IMR-90 (cell line): Measurements from ENCODE around the gene BLVRA. TPM values are rescaled to one million over a fixed set of nuclear protein-coding genes. Genes with fewer than 3 reads are reported as not detected.

ENCODE experiments used
- ATAC-seq: fragments of 200-7000 bp; cut with Tn5 transposase; 2 replicates; pipeline ENCODE4 v1.9.1; 2020; ENCODE audit warnings: low read depth, mild to moderate bottlenecking, moderate library complexity
- BruUV-seq: library from RNA; stranded (reverse); fragments of 400-500 nt; replicated peaks from 2 replicates; lab custom pipeline; 2021; lab: Mats Ljungman, UMichigan
- CTCF ChIA-PET: fragments of 300-600 bp; formaldehyde crosslinking; extraction: SDS; loops from one replicate; lab custom pipeline; 2021; ENCODE audit warnings: antibody characterized with exemption; lab: Yijun Ruan, JAX
- POLR2A ChIA-PET: fragments of 300-600 bp; sonication (Branson Sonifier 250); formaldehyde crosslinking; loops from one replicate; lab custom pipeline; 2022; ENCODE audit warnings: antibody characterized with exemption; ENCODE audit not compliant: unreplicated experiment; lab: Charles Lee
- DNase-seq: peaks from one replicate; pipeline ENCODE4 v3.0.0; 2013
- H2AFZ ChIP-seq: replicated peaks from 2 replicates; pipeline ENCODE3; 2013; ENCODE audit warnings: low read length, mild to moderate bottlenecking; ENCODE audit not compliant: poor library complexity
- H2AK5ac ChIP-seq: 2 replicates; pipeline ENCODE4 v1.6.1; 2013; ENCODE audit warnings: low read depth, low read length, inconsistent platforms
- H2AK9ac ChIP-seq: replicated peaks from 2 replicates; pipeline ENCODE3; 2013; ENCODE audit warnings: mild to moderate bottlenecking, low read depth, low read length, moderate library complexity; ENCODE audit not compliant: poor library complexity
- H2BK120ac ChIP-seq: 2 replicates; pipeline ENCODE4 v1.6.1; 2013; ENCODE audit warnings: low read depth, low read length, inconsistent platforms
- H2BK15ac ChIP-seq: 3 replicates; pipeline ENCODE4 v1.6.1; 2013; ENCODE audit warnings: low read depth, low read length, inconsistent platforms
- H2BK20ac ChIP-seq: 2 replicates; pipeline ENCODE4 v1.6.1; 2013; ENCODE audit warnings: low read depth, mild to moderate bottlenecking, inconsistent platforms, low read length, moderate library complexity
- H2BK5ac ChIP-seq: 2 replicates; pipeline ENCODE4 v1.6.1; 2013; ENCODE audit warnings: mild to moderate bottlenecking, low read depth, low read length, inconsistent platforms; ENCODE audit not compliant: poor library complexity, severe bottlenecking
- H3K14ac ChIP-seq: replicated peaks from 2 replicates; pipeline ENCODE4 v1.6.1; 2013; ENCODE audit warnings: low read depth, low read length, inconsistent platforms
- H3K18ac ChIP-seq: 2 replicates; pipeline ENCODE4 v1.6.1; 2013; ENCODE audit warnings: low read depth, low read length, control low read depth
- H3K23ac ChIP-seq: 2 replicates; pipeline ENCODE4 v1.6.1; 2013; ENCODE audit warnings: low read depth, low read length, inconsistent platforms
- H3K27ac ChIP-seq: 2 replicates; pipeline ENCODE4 v1.5.1; 2013; ENCODE audit warnings: mild to moderate bottlenecking, control low read depth, low read length; ENCODE audit not compliant: insufficient read depth
- H3K27me3 ChIP-seq: 2 replicates; pipeline ENCODE4 v1.6.1; 2013; ENCODE audit warnings: low read length; ENCODE audit not compliant: control insufficient read depth, insufficient read depth
- H3K36me3 ChIP-seq: 2 replicates; pipeline ENCODE4 v1.6.1; 2013; ENCODE audit warnings: low read length, mixed read lengths; ENCODE audit not compliant: control insufficient read depth, insufficient read depth
- H3K4ac ChIP-seq: 2 replicates; pipeline ENCODE4 v1.6.1; 2013; ENCODE audit warnings: low read depth, low read length, inconsistent platforms
- H3K4me1 ChIP-seq: 2 replicates; pipeline ENCODE4 v1.6.1; 2013; ENCODE audit warnings: low read length, mixed read lengths; ENCODE audit not compliant: control insufficient read depth, insufficient read depth
- H3K4me2 ChIP-seq: 2 replicates; pipeline ENCODE4 v1.6.1; 2013; ENCODE audit warnings: low read depth, mild to moderate bottlenecking, control low read depth, low read length, moderate library complexity
- H3K4me3 ChIP-seq: 2 replicates; pipeline ENCODE4 v1.5.1; 2013; ENCODE audit warnings: low read depth, mild to moderate bottlenecking, control low read depth, low read length, moderate library complexity; ENCODE audit not compliant: insufficient read depth
- H3K56ac ChIP-seq: 2 replicates; pipeline ENCODE4 v1.6.1; 2013; ENCODE audit warnings: low read length, inconsistent platforms; ENCODE audit not compliant: insufficient read depth; ENCODE audit errors: extremely low read depth
- H3K79me1 ChIP-seq, 2 experiments: 2 replicates each; pipeline ENCODE4 v1.6.1; 2013; ENCODE audit warnings: low read length in 2 of 2, inconsistent platforms in 1 of 2, low read depth in 1 of 2
- H3K9ac ChIP-seq: 2 replicates; pipeline ENCODE4 v1.6.1; 2013; ENCODE audit warnings: low read depth, low read length, control low read depth
- H3K9me1 ChIP-seq: 2 replicates; pipeline ENCODE4 v1.6.1; 2013; ENCODE audit warnings: low read length, inconsistent platforms; ENCODE audit not compliant: insufficient read depth
- H3K9me3 ChIP-seq: 2 replicates; pipeline ENCODE4 v1.6.1; 2013; ENCODE audit warnings: low read length; ENCODE audit not compliant: control insufficient read depth, insufficient read depth
- H4K20me1 ChIP-seq: 2 replicates; pipeline ENCODE4 v1.6.1; 2013; ENCODE audit warnings: low read length, inconsistent platforms; ENCODE audit not compliant: insufficient read depth
- H4K5ac ChIP-seq: 2 replicates; pipeline ENCODE4 v1.6.1; 2013; ENCODE audit warnings: mild to moderate bottlenecking, low read depth, low read length, control low read depth
- H4K8ac ChIP-seq, 2 experiments: 2 replicates each; pipeline ENCODE4 v1.6.1; 2013; ENCODE audit warnings: low read depth in 2 of 2, low read length in 2 of 2, control low read depth in 1 of 2, inconsistent platforms in 1 of 2
- H4K91ac ChIP-seq: 2 replicates; pipeline ENCODE4 v1.6.1; 2013; ENCODE audit warnings: low read depth, low read length, inconsistent platforms; ENCODE audit not compliant: insufficient read depth
- BHLHE40 ChIP-seq: fragments of 150-350 bp; IDR thresholded peaks from 2 replicates; pipeline ENCODE4 v1.6.1; 2016; ENCODE audit warnings: mild to moderate bottlenecking, low read depth, low read length
- CEBPB ChIP-seq: IDR thresholded peaks from 2 replicates; pipeline ENCODE4 v1.6.1; 2012; ENCODE audit warnings: low read depth, low read length, improper control_type of control experiment
- CHD1 ChIP-seq: IDR thresholded peaks from 2 replicates; pipeline ENCODE4 v1.6.1; 2012; ENCODE audit warnings: low read depth, low read length, improper control_type of control experiment
- FOS ChIP-seq: fragments of 150-350 bp; IDR thresholded peaks from 2 replicates; pipeline ENCODE4 v1.6.1; 2016; ENCODE audit warnings: low read depth, low read length
- MAZ ChIP-seq: IDR thresholded peaks from 2 replicates; pipeline ENCODE4 v1.6.1; 2012; ENCODE audit warnings: low read depth, mild to moderate bottlenecking, low read length, improper control_type of control experiment, moderate library complexity, borderline replicate concordance
- MXI1 ChIP-seq: IDR thresholded peaks from 2 replicates; pipeline ENCODE4 v1.6.1; 2012; ENCODE audit warnings: low read depth, mild to moderate bottlenecking, low read length, moderate library complexity, borderline replicate concordance
- NFE2L2 ChIP-seq: fragments of 150-350 bp; IDR thresholded peaks from 2 replicates; pipeline ENCODE4 v1.6.1; 2016; ENCODE audit warnings: low read depth, mild to moderate bottlenecking, low read length
- POLR2A ChIP-seq: IDR thresholded peaks from 2 replicates; pipeline ENCODE4 v1.6.1; 2012; ENCODE audit warnings: mild to moderate bottlenecking, low read depth, low read length
- WGBS, 2 experiments: methylation state at CpG; one replicate each; pipeline versions ENCODE4 v1.1.5 to v1.1.7; 2013; ENCODE audit warnings: missing lambda C conversion rate in 2 of 2; ENCODE audit not compliant: insufficient read length in 1 of 2; ENCODE audit errors: extremely low coverage in 2 of 2; 5-methylcytosine and 5-hydroxymethylcytosine counted together
- dilution Hi-C: fragments of 300-500 bp; cut with HindIII; formaldehyde crosslinking; loops from one replicate; pipeline ENCODE4 v1.14.3; 2018; ENCODE audit warnings: low sequenced_read_pairs; ENCODE audit not compliant: unreplicated experiment
- in situ Hi-C: fragments of 300-500 bp; cut with MboI; formaldehyde crosslinking; loops from 3 replicates; pipeline ENCODE4 v1.14.3; 2019; ENCODE audit warnings: low sequenced_read_pairs, inconsistent platforms, mixed read lengths
- intact Hi-C: fragments of 100-400 bp; cut with micrococcal nuclease; formaldehyde crosslinking; loops from 2 replicates; pipeline ENCODE4 v1.10.0; 2022
- polyA plus RNA-seq, 3 experiments: library from polyadenylated mRNA; depleted of rRNA; stranded (reverse); fragments of >200 nt; gene quantifications; 2 replicates each; pipeline ENCODE4 v1.2.3, GENCODE V29; 2012; ENCODE audit warnings: low replicate concordance in 1 of 3
- total RNA-seq: library from RNA; depleted of rRNA; stranded (reverse); fragments of >200 nt; gene quantifications from 2 replicates; pipeline ENCODE4 v1.2.3, GENCODE V29; 2012
- TF ChIP-seq, protein P1 (sequence below): conservative IDR thresholded peaks from 2 replicates; pipeline ENCODE4 v1.5.1; 2012; ENCODE audit warnings: mild to moderate bottlenecking, low read depth, low read length, improper control_type of control experiment

Gene BLVRA
- total and polyA plus RNA-seq, 2 of the 4 experiments (the other 2 are of a cell fraction): 32.3 to 47.1 TPM

- Histone ChIP-seq H2BK15ac (no peak overlapping the region), H2BK120ac (no peak overlapping the region), H3K79me1 (no peaks in the 10 kb centered on the region; a peak in 1 of 4 replicates), H3K9me3 (no peaks in the 10 kb centered on the region), H3K14ac (no peak overlapping the region), H4K91ac (no peak overlapping the region), H3K9me1 (no peaks in the 10 kb centered on the region; the same call in 1 of the 2 replicates), H2AK9ac (no peak overlapping the region), H2BK5ac (no peak overlapping the region), H3K9ac (no peak overlapping the region), H3K36me3 (peaks cover 4% of the 10 kb centered on the region; the same call in 1 of the 2 replicates), H2BK20ac (no peak overlapping the region), H3K4me2 (no peak overlapping the region), H4K8ac (no peak overlapping the region), H3K23ac (no peak overlapping the region), H4K5ac (no peak overlapping the region), H4K20me1 (no peaks in the 10 kb centered on the region; the same call in 1 of the 2 replicates), H3K4me1 (peaks cover 5% of the 10 kb centered on the region), H3K27ac (no peak overlapping the region), H3K4ac (no peak overlapping the region), H2AFZ (no peak overlapping the region), H3K18ac (no peak overlapping the region), H3K27me3 (no peaks in the 10 kb centered on the region), H2AK5ac (no peak overlapping the region), H3K56ac (no peak overlapping the region), H3K4me3 (no peak overlapping the region)
- intact Hi-C loops (no loop called here), in situ Hi-C loops (no loop called here), dilution Hi-C loops (no loop called here)
- WGBS, 2 experiments: 100% methylated on average over 1 of the region's 5 CpGs; no CpG with 5 or more reads in 1 of the 2 experiments
- ChIA-PET CTCF (no interaction called here), POLR2A (no interaction called here)
- ATAC-seq: no peak
- TF ChIP-seq NFE2L2: no peak
- TF ChIP-seq CEBPB: no peak
- no peak for TF ChIP-seq MAZ
- no peak for TF ChIP-seq BHLHE40
- TF ChIP-seq MXI1: no peak
- TF ChIP-seq, protein P1, sequence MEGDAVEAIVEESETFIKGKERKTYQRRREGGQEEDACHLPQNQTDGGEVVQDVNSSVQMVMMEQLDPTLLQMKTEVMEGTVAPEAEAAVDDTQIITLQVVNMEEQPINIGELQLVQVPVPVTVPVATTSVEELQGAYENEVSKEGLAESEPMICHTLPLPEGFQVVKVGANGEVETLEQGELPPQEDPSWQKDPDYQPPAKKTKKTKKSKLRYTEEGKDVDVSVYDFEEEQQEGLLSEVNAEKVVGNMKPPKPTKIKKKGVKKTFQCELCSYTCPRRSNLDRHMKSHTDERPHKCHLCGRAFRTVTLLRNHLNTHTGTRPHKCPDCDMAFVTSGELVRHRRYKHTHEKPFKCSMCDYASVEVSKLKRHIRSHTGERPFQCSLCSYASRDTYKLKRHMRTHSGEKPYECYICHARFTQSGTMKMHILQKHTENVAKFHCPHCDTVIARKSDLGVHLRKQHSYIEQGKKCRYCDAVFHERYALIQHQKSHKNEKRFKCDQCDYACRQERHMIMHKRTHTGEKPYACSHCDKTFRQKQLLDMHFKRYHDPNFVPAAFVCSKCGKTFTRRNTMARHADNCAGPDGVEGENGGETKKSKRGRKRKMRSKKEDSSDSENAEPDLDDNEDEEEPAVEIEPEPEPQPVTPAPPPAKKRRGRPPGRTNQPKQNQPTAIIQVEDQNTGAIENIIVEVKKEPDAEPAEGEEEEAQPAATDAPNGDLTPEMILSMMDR: no peak
- no peak for TF ChIP-seq FOS
- TF ChIP-seq POLR2A: no peak
- no peak for TF ChIP-seq CHD1
- no peak for DNase-seq
- no TSS peak for BruUV-seq
Observed at GRCh38 chr7:43784030-43784584, 25.6 kb downstream of the BLVRA start.
